H1 (cell line): Measurements from ENCODE around the gene HOXD12. TPM values are rescaled to one million over a fixed set of nuclear protein-coding genes. Genes with fewer than 3 reads are reported as not detected.

Experiments
- CTCF ChIA-PET: fragments of 300-600 bp; sonication (Branson Sonifier 250); formaldehyde crosslinking; loops from one replicate; lab custom pipeline; 2021; ENCODE audit not compliant: partially characterized antibody; lab: Charles Lee
- POLR2A ChIA-PET: fragments of 300-600 bp; sonication (Branson Sonifier 250); formaldehyde crosslinking; loops from one replicate; lab custom pipeline; 2021; ENCODE audit warnings: inconsistent platforms; ENCODE audit not compliant: partially characterized antibody; lab: Charles Lee
- DNase-seq, 2 experiments: peaks; one replicate each; pipeline versions ENCODE4 v3.0.0 to v3.0.0-alpha.2; 2010 to 2022; ENCODE audit warnings: low spot score in 2 of 2, low read depth in 1 of 2, mixed read lengths in 1 of 2
- FAIRE-seq: peaks from 2 replicates; lab custom pipeline; 2011; peaks lifted over from hg19 to GRCh38; lab: Jason Lieb, UNC
- H2AFZ ChIP-seq: 2 replicates; pipeline ENCODE4 v1.8.1; 2012; ENCODE audit warnings: low read length, inconsistent platforms
- H2AK5ac ChIP-seq: 2 replicates; pipeline ENCODE4 v1.6.1; 2013; ENCODE audit warnings: low read depth, low read length
- H2BK120ac ChIP-seq: replicated peaks from 2 replicates; pipeline ENCODE3; 2013; ENCODE audit warnings: low read depth, low read length, inconsistent platforms
- H2BK12ac ChIP-seq: 2 replicates; pipeline ENCODE4 v1.6.1; 2013; ENCODE audit warnings: low read depth, low read length
- H2BK15ac ChIP-seq: 2 replicates; pipeline ENCODE4 v1.6.1; 2013; ENCODE audit warnings: low read length
- H2BK20ac ChIP-seq: 2 replicates; pipeline ENCODE4 v1.6.1; 2013; ENCODE audit warnings: low read length
- H2BK5ac ChIP-seq: 2 replicates; pipeline ENCODE4 v1.6.1; 2013; ENCODE audit warnings: low read depth, low read length
- H3K14ac ChIP-seq: 2 replicates; pipeline ENCODE4 v1.6.1; 2013; ENCODE audit warnings: inconsistent platforms; ENCODE audit not compliant: insufficient read length
- H3K18ac ChIP-seq: 2 replicates; pipeline ENCODE4 v1.6.1; 2013; ENCODE audit warnings: low read length; ENCODE audit errors: extremely low read depth
- H3K23ac ChIP-seq: 2 replicates; pipeline ENCODE4 v1.6.1; 2013; ENCODE audit warnings: inconsistent platforms; ENCODE audit not compliant: insufficient read length
- H3K23me2 ChIP-seq: 2 replicates; pipeline ENCODE4 v1.6.1; 2013; ENCODE audit warnings: low read depth, low read length
- H3K27ac ChIP-seq: 2 replicates; pipeline ENCODE4 v1.6.1; 2011; ENCODE audit warnings: low read depth, low read length, inconsistent platforms
- H3K27me3 ChIP-seq, 4 experiments: replicated peaks in 1 of 4; 1 replicate in 1 of 4; 2 replicates in 3 of 4; pipeline versions ENCODE4 v1.6.1 to v1.8.1; 2011 to 2013; ENCODE audit warnings: low read length in 3 of 4, mild to moderate bottlenecking in 3 of 4, inconsistent platforms in 2 of 4, mixed read lengths in 2 of 4, moderate library complexity in 1 of 4; ENCODE audit not compliant: control insufficient read depth in 3 of 4, insufficient read depth in 3 of 4; ENCODE audit errors: extremely low read depth in 1 of 4
- H3K36me3 ChIP-seq, 4 experiments: 2 replicates each; pipeline versions ENCODE4 v1.6.1 to v1.8.1; 2011 to 2013; ENCODE audit warnings: mild to moderate bottlenecking in 4 of 4, low read length in 3 of 4, moderate library complexity in 2 of 4, control low read depth in 1 of 4, inconsistent platforms in 1 of 4; ENCODE audit not compliant: insufficient read depth in 4 of 4, control insufficient read depth in 2 of 4
- H3K4ac ChIP-seq: replicated peaks from 2 replicates; pipeline ENCODE3; 2013; ENCODE audit warnings: low read length, low read depth, mixed read lengths, inconsistent platforms; ENCODE audit not compliant: insufficient read length
- H3K4me1 ChIP-seq, 4 experiments: replicated peaks in 1 of 4; 1 replicate in 1 of 4; 2 replicates in 3 of 4; pipeline versions ENCODE4 v1.6.1 to v1.8.1; 2011 to 2013; ENCODE audit warnings: low read length in 3 of 4, inconsistent platforms in 2 of 4, mixed read lengths in 1 of 4; ENCODE audit not compliant: insufficient read depth in 4 of 4, control insufficient read depth in 3 of 4
- H3K4me2 ChIP-seq, 2 experiments: 2 replicates each; pipeline versions ENCODE4 v1.6.1 to v1.8.1; 2011 to 2013; ENCODE audit warnings: low read depth in 2 of 2, low read length in 2 of 2, control low read depth in 1 of 2, inconsistent platforms in 1 of 2, mild to moderate bottlenecking in 1 of 2; ENCODE audit not compliant: insufficient read depth in 1 of 2
- H3K4me3 ChIP-seq, 4 experiments: fragments of 200-600, 300-600 bp in 1 of 4; sonication (generic), shearing (Covaris generic), sonication (Bioruptor Twin) in 1 of 4; 2 replicates each; pipeline versions ENCODE4 v1.5.1 to v1.8.1; 2011 to 2016; ENCODE audit warnings: low read length in 4 of 4, low read depth in 3 of 4, control low read depth in 2 of 4, inconsistent platforms in 2 of 4, mild to moderate bottlenecking in 2 of 4, mixed read lengths in 1 of 4, moderate library complexity in 1 of 4; ENCODE audit not compliant: insufficient read depth in 2 of 4; ENCODE audit errors: extremely low read depth in 1 of 4
- H3K56ac ChIP-seq: replicated peaks from 2 replicates; pipeline ENCODE3; 2013; ENCODE audit warnings: low read depth, mild to moderate bottlenecking, mixed read lengths, low read length, inconsistent platforms; ENCODE audit not compliant: insufficient read length
- H3K79me1 ChIP-seq: 2 replicates; pipeline ENCODE4 v1.6.1; 2013; ENCODE audit warnings: low read depth, low read length, control low read depth
- H3K79me2 ChIP-seq, 2 experiments: 2 replicates each; pipeline versions ENCODE4 v1.6.1 to v1.8.1; 2012 to 2013; ENCODE audit warnings: low read length in 2 of 2, mild to moderate bottlenecking in 2 of 2, inconsistent platforms in 1 of 2; ENCODE audit not compliant: insufficient read depth in 2 of 2, control insufficient read depth in 1 of 2
- H3K9ac ChIP-seq, 4 experiments: replicated peaks in 1 of 4; 1 replicate in 1 of 4; 2 replicates in 3 of 4; pipeline versions ENCODE4 v1.6.1 to v1.8.1; 2011 to 2013; ENCODE audit warnings: low read depth in 3 of 4, low read length in 3 of 4, control low read depth in 2 of 4, mild to moderate bottlenecking in 2 of 4, moderate library complexity in 2 of 4, inconsistent platforms in 1 of 4; ENCODE audit errors: extremely low read depth in 1 of 4
- H3K9me3 ChIP-seq, 2 experiments: 2 replicates each; pipeline versions ENCODE4 v1.6.1 to v1.8.1; 2012 to 2013; ENCODE audit warnings: mild to moderate bottlenecking in 2 of 2, moderate library complexity in 2 of 2, control low read depth in 1 of 2, inconsistent platforms in 1 of 2, low read depth in 1 of 2, low read length in 1 of 2, mixed read lengths in 1 of 2; ENCODE audit not compliant: insufficient read depth in 2 of 2
- H4K20me1 ChIP-seq, 2 experiments: replicated peaks in 1 of 2; 2 replicates each; pipeline versions ENCODE3 to v1.8.1; 2011 to 2013; ENCODE audit warnings: inconsistent platforms in 2 of 2, low read length in 2 of 2, mild to moderate bottlenecking in 1 of 2; ENCODE audit not compliant: insufficient read depth in 2 of 2, control insufficient read depth in 1 of 2
- H4K5ac ChIP-seq: 2 replicates; pipeline ENCODE4 v1.6.1; 2013; ENCODE audit warnings: low read length, low read depth, mixed read lengths, inconsistent platforms; ENCODE audit not compliant: insufficient read length
- H4K8ac ChIP-seq: 2 replicates; pipeline ENCODE4 v1.8.0; 2013; ENCODE audit warnings: mild to moderate bottlenecking, moderate library complexity, low read length, inconsistent platforms; ENCODE audit not compliant: insufficient read depth; ENCODE audit errors: extremely low read depth
- H4K91ac ChIP-seq: replicated peaks from 2 replicates; pipeline ENCODE3; 2013; ENCODE audit warnings: low read length, mixed read lengths, inconsistent platforms; ENCODE audit not compliant: insufficient read length
- CEBPB ChIP-seq: IDR thresholded peaks from 2 replicates; pipeline ENCODE4 v1.6.1; 2012; ENCODE audit warnings: low read depth, low read length
- POLR2A ChIP-seq, 2 experiments: IDR thresholded peaks; 1 replicate in 1 of 2; 2 replicates in 1 of 2; pipeline ENCODE4 v1.6.1; 2011; ENCODE audit warnings: low read depth in 2 of 2, low read length in 2 of 2, mild to moderate bottlenecking in 2 of 2; ENCODE audit errors: control extremely low read depth in 1 of 2
- SRF ChIP-seq: IDR thresholded peaks from 2 replicates; pipeline ENCODE4 v1.6.1; 2011; ENCODE audit warnings: mild to moderate bottlenecking, low read depth, low read length, moderate library complexity
- SUZ12 ChIP-seq: fragments of 200-600 bp; sonication (generic); IDR thresholded peaks from 2 replicates; pipeline ENCODE4 v1.6.1; 2012; ENCODE audit warnings: mild to moderate bottlenecking, inconsistent platforms, low read length, moderate library complexity, mixed read lengths
- WGBS, 2 experiments: shearing (Covaris generic) in 1 of 2; methylation state at CpG; one replicate each; pipeline versions ENCODE4 v1.1.6 to v1.1.7; 2013 to 2015; ENCODE audit warnings: low lambda C conversion rate in 2 of 2, mixed read lengths in 2 of 2, inconsistent platforms in 1 of 2, low coverage in 1 of 2, missing lambda C conversion rate in 1 of 2; ENCODE audit not compliant: insufficient replicate concordance in 2 of 2, insufficient coverage in 1 of 2, insufficient read length in 1 of 2; ENCODE audit errors: extremely low coverage in 1 of 2, missing lambda C conversion rate in 1 of 2; 5-methylcytosine and 5-hydroxymethylcytosine counted together
- polyA plus RNA-seq, 7 experiments: library from polyadenylated mRNA; depleted of rRNA in 3 of 7; stranded (reverse) in 5 of 7; unstranded in 2 of 7; fragments of >200 nt in 5 of 7; fragments of 200-250 nt in 2 of 7; gene quantifications; 1 replicate in 5 of 7; 2 replicates in 1 of 7; 4 replicates in 1 of 7; pipeline versions ENCODE4 v1.2.1 to v1.2.3, GENCODE V29; 2011 to 2013; ENCODE audit warnings: missing spikeins in 2 of 7, mixed read lengths in 2 of 7
- total RNA-seq: library from RNA; stranded (reverse); fragmentation: NEBNext Ultra II Directional; extraction: Animal tissue kit (Norgen Biotek cat#: 25700); gene quantifications from 2 replicates; pipeline ENCODE4 v1.2.1, GENCODE V29; 2021
- TF ChIP-seq, protein P1 (sequence below): IDR thresholded peaks from 2 replicates; pipeline ENCODE4 v1.6.1; 2011; ENCODE audit warnings: low read length, improper control_type of control experiment
- TF ChIP-seq, protein P2 (sequence below): IDR thresholded peaks from 2 replicates; pipeline ENCODE4 v1.6.1; 2012; ENCODE audit warnings: low read length, inconsistent platforms

The HOXD12 gene
- total and polyA plus RNA-seq, 2 of the 8 experiments (the other 6 are each of a cell fraction or from before 2014, with no cell fraction given): not detected

DNA sequence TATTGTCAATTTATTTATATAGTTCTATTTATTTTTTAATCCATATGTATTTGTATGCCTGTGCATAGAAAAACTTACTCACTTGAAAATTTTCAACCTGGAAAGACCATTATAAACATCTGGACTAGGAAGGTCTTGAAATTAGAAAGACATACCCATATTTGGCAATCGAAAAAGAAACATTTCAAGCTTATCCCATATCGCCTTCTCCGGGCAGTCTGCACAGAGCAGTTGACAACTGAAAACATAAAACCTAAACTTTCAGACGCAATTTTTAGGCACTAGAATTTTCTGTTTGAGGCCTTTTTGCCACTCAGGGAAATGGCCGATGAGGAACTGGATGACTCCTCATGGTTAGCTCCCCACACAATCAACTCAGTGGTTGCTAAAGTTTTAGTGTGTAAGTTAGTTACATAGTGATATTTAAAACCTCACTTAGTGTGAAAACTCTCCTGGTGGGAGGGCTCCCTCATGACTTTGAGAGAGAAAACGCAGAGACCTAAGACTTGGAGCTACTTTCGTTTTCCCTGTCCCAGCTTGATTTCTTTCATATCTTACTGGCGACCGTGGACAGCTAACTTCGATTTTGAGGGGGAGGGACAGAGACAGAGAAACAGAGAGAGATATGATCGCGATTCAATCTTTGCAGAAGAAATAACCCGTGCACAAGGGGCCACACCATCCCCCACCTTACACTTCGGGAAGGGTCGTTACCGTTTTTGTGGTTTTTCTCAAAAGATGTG lies 3.2 kb upstream of the HOXD12 start:
- Histone ChIP-seq H3K27ac (no peak overlapping the region), H4K91ac (peak overlapping the region; percentile 5), H2BK15ac (no peak overlapping the region), H3K79me1 (no peaks in the 10 kb centered on the region), H3K56ac (no peak overlapping the region), H4K20me1 (peaks cover 23 to 29% of the 10 kb centered on the region in 2 experiments), H3K14ac (no peak overlapping the region), H2AFZ (no peak overlapping the region), H3K4me2 (peak overlapping the region; percentile 14 to 77), H3K4me3 (peak overlapping the region; percentile 1 to 54 (median 22); a peak in 5 of 8 replicates), H4K8ac (no peak overlapping the region), H3K9me3 (no peaks in the 10 kb centered on the region; a peak in 1 of 4 replicates), H2BK20ac (no peak overlapping the region; the same call in 1 of the 2 replicates), H3K9ac (no peak overlapping the region), H3K23ac (no peak overlapping the region), H3K79me2 (no peaks in the 10 kb centered on the region), H3K18ac (no peak overlapping the region; the same call in 1 of the 2 replicates), H2BK5ac (peak overlapping the region; percentile 14; the same call in 1 of the 2 replicates), H3K27me3 (peaks cover 79 to 98% (median 91%) of the 10 kb centered on the region in 4 experiments), H3K23me2 (peaks cover 6% of the 10 kb centered on the region), H2BK120ac (no peak overlapping the region), H2BK12ac (peak overlapping the region; percentile 12), H3K36me3 (no peaks in the 10 kb centered on the region; a peak in 1 of 8 replicates), H2AK5ac (no peak overlapping the region), H3K4ac (no peak overlapping the region), H3K4me1 (peaks cover 0 to 31% (median 18%) of the 10 kb centered on the region in 4 experiments; a peak in 6 of 7 replicates), H4K5ac (no peak overlapping the region)
- POLR2A ChIA-PET: interaction anchor here (2.0 to 3.4 kb wide), 3 partner anchors 9 to 16 kb away, joined by 8 to 12 read pairs (median 8); partner anchors contain the start of gene HOXD11
- DNase-seq (peak in 1 of 2 experiments; percentile 53), FAIRE-seq (no peak)
- 6% methylated on average over 16 of the region's 16 CpGs; no CpG with 5 or more reads in 1 of the 2 experiments for WGBS, 2 experiments
- CTCF ChIA-PET: interaction anchor here (0.9 to 6.5 kb wide), 17 partner anchors 8 to 845 kb away, joined by 3 to 130 read pairs (median 8); partner anchors contain the start of genes EVX2 and HOXD11
- TF ChIP-seq, protein P1, sequence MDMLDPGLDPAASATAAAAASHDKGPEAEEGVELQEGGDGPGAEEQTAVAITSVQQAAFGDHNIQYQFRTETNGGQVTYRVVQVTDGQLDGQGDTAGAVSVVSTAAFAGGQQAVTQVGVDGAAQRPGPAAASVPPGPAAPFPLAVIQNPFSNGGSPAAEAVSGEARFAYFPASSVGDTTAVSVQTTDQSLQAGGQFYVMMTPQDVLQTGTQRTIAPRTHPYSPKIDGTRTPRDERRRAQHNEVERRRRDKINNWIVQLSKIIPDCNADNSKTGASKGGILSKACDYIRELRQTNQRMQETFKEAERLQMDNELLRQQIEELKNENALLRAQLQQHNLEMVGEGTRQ: no peak
- no peak for TF ChIP-seq SUZ12
- no peak for TF ChIP-seq CEBPB
- TF ChIP-seq SRF: peak; percentile 42; the same call in 1 of the 2 replicates
- TF ChIP-seq, protein P2, sequence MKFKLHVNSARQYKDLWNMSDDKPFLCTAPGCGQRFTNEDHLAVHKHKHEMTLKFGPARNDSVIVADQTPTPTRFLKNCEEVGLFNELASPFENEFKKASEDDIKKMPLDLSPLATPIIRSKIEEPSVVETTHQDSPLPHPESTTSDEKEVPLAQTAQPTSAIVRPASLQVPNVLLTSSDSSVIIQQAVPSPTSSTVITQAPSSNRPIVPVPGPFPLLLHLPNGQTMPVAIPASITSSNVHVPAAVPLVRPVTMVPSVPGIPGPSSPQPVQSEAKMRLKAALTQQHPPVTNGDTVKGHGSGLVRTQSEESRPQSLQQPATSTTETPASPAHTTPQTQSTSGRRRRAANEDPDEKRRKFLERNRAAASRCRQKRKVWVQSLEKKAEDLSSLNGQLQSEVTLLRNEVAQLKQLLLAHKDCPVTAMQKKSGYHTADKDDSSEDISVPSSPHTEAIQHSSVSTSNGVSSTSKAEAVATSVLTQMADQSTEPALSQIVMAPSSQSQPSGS: no peak
- no peak for TF ChIP-seq POLR2A (IDR thresholded peaks at IDR 0.05; ENCODE audit: control extremely low read depth in 1 of 2, low read depth in 2 of 2, low read length in 2 of 2)
